SK-N-DZ (cell line): ENCODE data around the gene PHEX.
A peak's percentile ranks its signal among the peaks of the same experiment; 100 is the strongest.
"Not testable (repeated sequence)": the region's sequence is repeated elsewhere in the genome, so short reads cannot be mapped to it uniquely, and the experiment has no call there.

ENCODE experiments used
- DNase-seq: peaks from one replicate; pipeline ENCODE4 v3.0.0-alpha.2; 2015; ENCODE audit warnings: low spot score

Gene PHEX

GRCh38 chrX:22237479-22237878 lies 205.4 kb downstream of the PHEX start:
- no peak for DNase-seq

- no peak for DNase-seq
Observed at GRCh38 chrX:22246620-22247019, 214.5 kb downstream of the PHEX start.

GRCh38 chrX:22247169-22247568 lies 215.0 kb downstream of the PHEX start:
- DNase-seq, result no peak

GRCh38 chrX:22248401-22248800 lies 216.3 kb downstream of the PHEX start:
- DNase-seq, result no peak

GRCh38 chrX:22249371-22249770 lies 217.2 kb downstream of the PHEX start:
- DNase-seq, result no peak

GRCh38 chrX:22268706-22269105 lies 236.6 kb downstream of the PHEX start:
- no peak for DNase-seq

- DNase-seq, result no peak
Observed at GRCh38 chrX:22272613-22273012, 240.5 kb downstream of the PHEX start, which contains the start of gene CBLL2. TSS of gene CBLL2 (plus strand) at chrX:22272913. CDS start at chrX:22272992, 79 bp downstream.

GRCh38 chrX:22273714-22274317 lies 241.7 kb downstream of the PHEX start:
- DNase-seq, result no peak

- DNase-seq, result no peak
Observed at GRCh38 chrX:22276781-22277180, 244.7 kb downstream of the PHEX start.

- DNase-seq, result peak; percentile 5
Observed at GRCh38 chrX:22278375-22278774, 246.2 kb downstream of the PHEX start.

- not testable (repeated sequence) for DNase-seq
Observed at GRCh38 chrX:22289209-22289608, 257.1 kb downstream of the PHEX start.

- no peak for DNase-seq
Observed at GRCh38 chrX:22296871-22297270, 264.7 kb downstream of the PHEX start.

- DNase-seq, result peak; percentile 90
Observed at GRCh38 chrX:22300130-22300529, 268.0 kb downstream of the PHEX start.
